ENCODE results near the gene TASL.
"Not testable (repeated sequence)": the region's sequence is repeated elsewhere in the genome, so short reads cannot be mapped to it uniquely, and the experiment has no call there.

Gene TASL

DNA sequence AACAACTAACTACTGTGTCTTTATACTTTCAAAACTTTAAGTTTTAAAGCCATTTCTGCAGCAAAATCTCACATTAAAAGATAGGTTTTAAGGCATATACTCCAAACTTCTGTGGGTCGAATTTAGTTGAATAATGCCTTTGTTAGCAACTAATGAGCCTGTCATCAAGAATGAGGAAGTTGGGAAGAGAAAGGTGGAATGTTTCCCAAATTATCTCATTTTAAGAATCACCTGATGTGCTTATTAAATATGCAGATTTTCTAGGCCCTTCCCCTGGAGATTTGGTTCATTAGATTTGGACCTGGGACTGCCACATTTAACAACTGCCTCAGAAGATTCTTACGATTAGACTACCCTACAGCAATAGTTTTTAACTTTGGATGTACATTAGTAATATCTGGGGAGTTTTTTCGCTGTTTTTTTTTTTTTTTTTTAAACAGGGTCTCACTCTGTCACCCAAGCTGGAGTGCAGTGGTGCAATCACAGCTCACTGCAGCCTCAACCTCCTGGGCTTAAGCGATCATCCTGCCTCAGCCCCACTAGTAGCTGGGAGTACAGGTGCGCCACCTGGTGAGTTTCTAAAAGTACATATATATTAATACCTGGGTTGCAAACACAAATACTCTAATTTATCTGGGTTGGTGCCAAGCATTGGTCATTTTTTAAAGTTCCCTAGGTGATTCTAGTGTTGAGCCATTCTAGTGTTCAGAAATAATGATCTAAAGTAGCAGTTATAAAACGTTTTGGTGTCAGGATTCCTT is 16.1 kb upstream of the TASL start:
- TF ChIP-seq GATA1 (IDR thresholded peaks at IDR 0.05; ENCODE audit: low read depth, low read length) (no peak), POLR2A (IDR thresholded peaks at IDR 0.05; ENCODE audit: low read length) (no peak)
- no peak for DNase-seq

DNA sequence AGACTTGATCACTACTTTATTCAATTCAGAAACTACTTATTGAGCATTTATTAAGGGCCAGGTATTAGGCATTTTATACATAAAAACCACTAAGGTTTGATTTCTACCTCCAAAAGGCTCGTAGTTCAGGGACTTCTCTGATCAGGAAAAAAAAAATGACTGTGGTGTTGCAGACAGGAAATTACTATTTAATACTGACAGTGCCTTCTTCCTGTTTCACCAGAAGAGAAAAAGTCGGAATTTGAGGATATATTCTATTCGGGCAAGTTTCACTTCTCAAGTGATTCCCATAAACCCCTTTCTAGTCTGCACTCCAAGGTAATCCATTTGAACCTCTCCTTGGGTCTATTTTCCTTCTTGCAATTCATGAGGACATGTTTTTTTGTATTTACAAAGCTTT is 15.3 kb upstream of the TASL start:
- no peak for TF ChIP-seq GATA1 (IDR thresholded peaks at IDR 0.05; ENCODE audit: low read depth, low read length)
- no peak for TF ChIP-seq POLR2A (IDR thresholded peaks at IDR 0.05; ENCODE audit: low read length)
- no peak for DNase-seq

DNA sequence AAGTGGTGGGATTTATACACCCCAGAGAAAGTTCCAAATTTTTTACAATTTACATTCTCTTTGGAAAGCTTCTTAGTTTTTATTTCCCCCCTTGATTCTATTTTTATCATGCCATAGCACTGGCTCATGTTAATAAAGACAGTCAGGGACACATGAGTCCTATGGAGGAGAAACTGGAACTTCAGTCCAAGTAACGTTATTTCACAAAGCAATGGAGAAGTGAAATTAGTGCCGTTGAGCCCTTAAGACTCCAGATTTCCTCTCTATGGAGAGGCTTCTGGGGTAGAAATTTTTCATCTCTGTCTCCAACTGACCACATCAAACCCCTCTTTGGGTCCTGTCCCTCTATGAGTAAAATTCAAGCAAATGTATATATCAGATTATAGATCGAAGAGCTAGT is 12.8 kb upstream of the TASL start:
- TF ChIP-seq GATA1 (IDR thresholded peaks at IDR 0.05; ENCODE audit: low read depth, low read length) (no peak), POLR2A (IDR thresholded peaks at IDR 0.05; ENCODE audit: low read length) (no peak)
- no peak for DNase-seq

DNA sequence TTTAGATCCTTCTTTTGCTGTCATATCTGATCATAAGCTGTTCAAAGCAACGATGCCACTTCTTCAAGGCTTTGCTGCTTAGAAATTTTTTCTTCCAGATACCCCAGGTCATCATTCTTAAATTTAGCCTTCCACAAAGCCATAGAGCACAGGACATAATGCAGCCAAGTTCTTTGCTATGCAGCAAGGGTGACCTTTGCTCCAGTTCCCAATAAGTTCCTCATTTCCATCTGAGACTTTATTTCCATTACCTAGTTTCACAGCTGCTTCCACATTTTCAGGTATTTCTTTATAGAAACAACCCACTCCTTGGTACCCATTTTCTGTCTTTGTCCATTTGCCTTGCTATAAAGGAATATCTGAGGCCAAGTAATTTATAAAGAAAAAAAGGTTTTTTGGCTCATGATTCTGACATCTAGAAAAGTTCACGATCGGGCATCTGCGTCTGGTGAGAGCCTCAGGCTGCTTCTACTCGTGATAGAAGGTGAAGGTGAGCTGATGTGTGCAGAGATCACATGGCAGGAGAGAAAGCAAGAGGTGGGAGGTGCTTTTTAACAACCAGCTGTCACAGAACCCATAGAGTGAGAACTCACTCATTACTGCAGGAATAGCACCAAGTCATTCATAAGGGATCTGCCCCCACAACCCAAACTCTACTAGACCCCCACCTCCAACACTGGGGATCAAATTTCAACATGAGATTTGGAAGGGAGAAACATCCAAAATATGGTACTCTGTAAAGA is 11.8 kb upstream of the TASL start:
- no peak for TF ChIP-seq GATA1 (IDR thresholded peaks at IDR 0.05; ENCODE audit: low read depth, low read length)
- TF ChIP-seq POLR2A (IDR thresholded peaks at IDR 0.05; ENCODE audit: low read length): no peak
- DNase-seq: no peak

DNA sequence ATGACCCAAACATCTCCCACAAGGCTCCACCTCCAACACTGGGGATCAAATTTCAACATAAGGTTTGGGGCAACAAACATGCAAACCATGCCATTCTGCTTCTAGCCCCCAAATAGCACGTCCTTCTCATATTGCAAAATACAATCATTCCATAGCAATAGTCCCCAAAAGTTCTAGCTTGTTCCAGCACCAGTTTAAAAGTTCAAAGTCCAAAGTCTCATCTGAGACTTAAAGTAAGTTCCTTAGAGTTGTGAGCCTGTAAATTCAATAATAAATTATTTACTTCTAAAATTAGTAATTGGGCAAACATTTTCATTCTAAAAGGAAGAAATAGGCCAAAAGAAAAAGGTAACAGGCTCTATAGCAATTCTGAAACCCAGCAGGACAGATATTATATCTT is 8.9 kb upstream of the TASL start:
- TF ChIP-seq GATA1 (IDR thresholded peaks at IDR 0.05; ENCODE audit: low read depth, low read length): no peak
- no peak for TF ChIP-seq POLR2A (IDR thresholded peaks at IDR 0.05; ENCODE audit: low read length)
- DNase-seq: no peak

DNA sequence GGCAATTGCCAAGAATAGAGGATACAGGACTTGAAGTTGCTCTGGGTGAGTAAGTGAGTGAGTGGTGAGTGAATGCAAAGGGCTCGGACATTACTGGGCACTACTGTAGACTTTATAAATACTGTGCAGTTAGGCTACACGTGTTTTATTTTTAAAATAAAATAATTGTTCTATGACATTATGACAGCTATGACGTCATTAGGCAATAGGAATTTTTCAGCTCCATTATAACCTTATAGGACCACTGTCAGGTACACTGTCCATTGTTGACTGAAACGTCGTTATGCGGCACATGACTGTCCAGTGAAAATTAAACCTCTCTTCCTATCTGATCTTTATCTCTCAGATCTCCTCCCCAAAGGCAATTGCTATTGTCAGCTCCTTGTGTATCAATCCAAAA is 5.1 kb upstream of the TASL start:
- DNase-seq: no peak
- no peak for TF ChIP-seq GATA1 (IDR thresholded peaks at IDR 0.05; ENCODE audit: low read depth, low read length)
- no peak for TF ChIP-seq POLR2A (IDR thresholded peaks at IDR 0.05; ENCODE audit: low read length)

DNA sequence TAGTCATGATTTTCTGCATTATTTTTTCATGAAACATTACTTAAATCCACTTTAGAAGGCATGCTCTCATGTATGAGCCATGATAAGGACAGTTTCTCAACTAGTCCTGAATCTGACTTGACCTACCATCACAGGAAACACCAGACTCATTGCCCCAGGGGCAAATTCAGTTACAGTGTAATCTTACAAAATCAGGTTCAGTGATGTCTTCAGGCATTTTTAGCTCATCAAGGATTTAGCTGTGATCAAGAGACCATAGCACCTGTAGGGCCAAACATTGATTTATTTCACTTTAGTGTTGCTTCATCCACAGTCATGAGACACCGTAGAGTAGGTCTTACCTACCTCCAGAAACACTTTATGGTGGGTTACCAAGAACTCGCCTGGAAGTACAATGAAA is 3.1 kb upstream of the TASL start:
- TF ChIP-seq POLR2A (IDR thresholded peaks at IDR 0.05; ENCODE audit: low read length) (no peak), GATA1 (IDR thresholded peaks at IDR 0.05; ENCODE audit: low read depth, low read length) (no peak)
- DNase-seq: no peak

DNA sequence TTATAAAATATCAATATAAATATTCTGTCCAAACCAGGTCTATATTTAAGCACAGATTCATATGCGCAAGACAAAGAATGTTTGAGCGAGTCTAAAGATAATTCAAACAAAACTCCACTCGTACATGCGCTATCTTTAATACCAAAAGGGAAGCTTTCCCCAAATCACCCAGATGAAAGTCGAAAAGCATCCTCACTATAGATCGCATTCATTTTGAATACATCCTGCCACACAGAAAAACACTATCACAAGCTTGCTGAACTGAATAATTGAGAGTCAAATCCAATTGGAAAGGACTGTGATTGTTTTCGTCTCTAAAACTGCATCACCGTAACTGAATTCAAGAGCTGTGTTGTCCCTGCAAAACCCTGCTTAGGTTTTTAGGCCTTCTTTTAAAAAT is 685 bp downstream of the TASL start:
- no peak for DNase-seq

DNA sequence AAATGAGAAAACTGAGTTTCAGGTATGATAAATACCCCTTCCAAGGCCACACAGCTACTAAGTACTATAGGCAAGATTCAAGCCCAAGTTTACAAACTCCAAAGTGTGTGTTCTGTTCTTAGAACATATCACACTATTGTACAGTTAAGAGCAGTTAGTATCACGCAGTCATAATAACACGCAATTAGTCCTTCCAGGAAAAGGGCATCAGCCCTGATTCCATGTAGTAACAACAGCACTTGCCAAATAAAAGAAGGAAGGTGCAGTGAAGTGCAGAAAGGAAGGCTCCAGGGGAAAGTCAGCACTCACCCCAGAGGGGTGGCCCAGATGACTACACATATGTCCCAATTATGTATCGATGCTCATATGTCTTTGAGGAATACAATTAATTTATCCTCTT is 4.4 kb downstream of the TASL start:
- DNase-seq: no peak
- no peak for TF ChIP-seq POLR2A (IDR thresholded peaks at IDR 0.05; ENCODE audit: low read length)
- TF ChIP-seq GATA1 (IDR thresholded peaks at IDR 0.05; ENCODE audit: low read depth, low read length): no peak

More for the DNA sequence above, 685 bp downstream of the TASL start:
- TF ChIP-seq POLR2A (IDR thresholded peaks at IDR 0.05; ENCODE audit: low read length) (no peak), GATA1 (IDR thresholded peaks at IDR 0.05; ENCODE audit: low read depth, low read length) (no peak)

DNA sequence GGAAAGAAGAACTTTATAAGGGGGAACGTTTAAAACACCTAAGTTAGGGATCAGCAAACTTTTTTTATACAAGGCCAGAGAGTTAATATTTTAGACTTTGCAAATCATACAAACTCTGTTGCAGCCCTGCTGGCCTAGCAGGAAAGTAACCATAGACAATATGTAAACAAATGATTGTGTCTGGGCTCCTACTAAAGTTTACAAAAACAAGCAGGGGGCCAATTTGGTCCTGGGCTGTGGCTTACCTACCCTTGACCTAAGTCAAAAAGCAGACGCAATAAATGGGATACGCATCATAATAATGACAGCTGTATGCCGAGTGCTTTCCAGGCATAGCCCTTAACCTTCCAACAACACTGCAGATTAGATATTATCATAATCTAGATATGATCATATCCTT is 4.9 kb downstream of the TASL start:
- DNase-seq: no peak
- no peak for TF ChIP-seq POLR2A (IDR thresholded peaks at IDR 0.05; ENCODE audit: low read length)
- no peak for TF ChIP-seq GATA1 (IDR thresholded peaks at IDR 0.05; ENCODE audit: low read depth, low read length)

DNA sequence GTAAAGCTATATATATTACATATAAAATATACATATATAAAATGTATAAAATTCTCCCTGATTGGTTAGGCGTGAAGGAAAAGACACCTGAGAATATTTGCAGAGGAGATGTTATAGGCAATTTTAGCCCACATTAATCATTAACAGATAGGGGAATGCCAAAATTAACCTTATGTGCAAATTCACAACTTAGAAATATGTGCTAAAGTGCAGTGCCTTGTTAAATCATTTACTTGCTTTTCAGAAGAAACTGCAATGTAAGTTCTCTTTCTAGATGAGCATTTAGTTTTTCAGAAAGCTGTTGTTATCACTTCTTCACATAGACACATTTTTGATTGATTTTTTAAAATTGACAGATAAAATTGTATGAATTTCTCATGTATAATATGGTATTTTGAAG is 5.6 kb downstream of the TASL start:
- TF ChIP-seq GATA1 (IDR thresholded peaks at IDR 0.05; ENCODE audit: low read depth, low read length) (no peak), POLR2A (IDR thresholded peaks at IDR 0.05; ENCODE audit: low read length) (no peak)

DNA sequence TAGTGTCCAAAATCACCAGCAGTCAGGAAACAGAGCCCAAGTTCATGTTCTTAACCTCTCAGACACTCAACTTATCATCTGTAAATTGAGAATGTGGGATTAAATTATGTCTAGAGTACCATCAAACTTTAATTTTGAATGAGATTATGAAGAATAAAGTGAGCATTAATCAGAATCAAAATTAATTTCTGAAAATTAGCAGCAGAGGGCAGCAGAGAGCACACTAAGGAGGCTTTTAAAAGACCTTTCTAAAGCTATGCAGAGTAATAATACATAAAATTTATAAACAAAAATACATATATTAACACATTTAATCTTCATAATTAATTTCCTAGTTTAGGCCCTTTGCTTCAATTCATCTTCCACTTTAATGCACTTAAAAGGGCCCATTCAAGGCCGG is 7.1 kb downstream of the TASL start:
- peak; percentile 1 to 42 for DNase-seq
- TF ChIP-seq GATA1 (IDR thresholded peaks at IDR 0.05; ENCODE audit: low read depth, low read length) (no peak), POLR2A (IDR thresholded peaks at IDR 0.05; ENCODE audit: low read length) (no peak)

More for the DNA sequence above, 5.6 kb downstream of the TASL start:
- no peak for DNase-seq

DNA sequence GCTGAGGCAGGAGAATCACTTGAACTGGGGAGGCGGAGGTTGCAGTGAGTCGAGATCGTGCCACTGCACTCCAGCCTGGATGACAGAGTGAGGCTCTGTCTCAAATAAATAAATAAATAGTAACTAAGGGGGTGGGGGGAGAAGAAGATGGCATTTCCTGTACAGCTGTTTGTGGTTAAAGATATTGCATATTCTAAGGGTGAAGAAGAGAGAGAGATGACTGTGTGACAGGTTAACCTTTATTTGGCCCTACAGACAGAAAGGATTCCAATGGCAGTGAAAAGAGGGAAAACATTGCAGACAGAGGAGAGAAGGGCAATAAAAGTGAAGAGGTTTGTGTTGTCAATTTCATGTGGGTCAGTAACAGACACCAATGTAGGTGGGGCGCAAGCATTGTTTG is 9.4 kb downstream of the TASL start:
- TF ChIP-seq GATA1 (IDR thresholded peaks at IDR 0.05; ENCODE audit: low read depth, low read length) (no peak), POLR2A (IDR thresholded peaks at IDR 0.05; ENCODE audit: low read length) (no peak)
- DNase-seq: no peak

DNA sequence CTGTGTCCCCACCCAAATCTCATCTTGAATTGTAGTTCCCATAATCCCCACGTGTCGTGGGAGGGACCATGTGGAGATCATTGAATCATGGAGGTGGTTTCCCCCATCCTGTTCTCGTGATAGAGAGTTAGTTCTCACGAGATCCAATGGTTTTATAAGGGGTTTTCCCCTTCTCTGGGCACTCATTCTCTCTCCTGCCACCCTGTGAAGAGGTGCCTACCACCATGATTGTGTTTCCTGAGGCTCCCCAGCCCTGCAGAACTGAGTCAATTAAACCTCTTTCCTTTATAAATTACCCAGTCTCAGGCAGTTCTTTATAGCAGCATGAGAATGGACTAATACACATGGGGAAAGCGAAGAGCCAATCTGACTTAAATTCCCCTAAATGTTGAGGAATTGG is 14.5 kb downstream of the TASL start:
- not testable (repeated sequence) for DNase-seq

DNA sequence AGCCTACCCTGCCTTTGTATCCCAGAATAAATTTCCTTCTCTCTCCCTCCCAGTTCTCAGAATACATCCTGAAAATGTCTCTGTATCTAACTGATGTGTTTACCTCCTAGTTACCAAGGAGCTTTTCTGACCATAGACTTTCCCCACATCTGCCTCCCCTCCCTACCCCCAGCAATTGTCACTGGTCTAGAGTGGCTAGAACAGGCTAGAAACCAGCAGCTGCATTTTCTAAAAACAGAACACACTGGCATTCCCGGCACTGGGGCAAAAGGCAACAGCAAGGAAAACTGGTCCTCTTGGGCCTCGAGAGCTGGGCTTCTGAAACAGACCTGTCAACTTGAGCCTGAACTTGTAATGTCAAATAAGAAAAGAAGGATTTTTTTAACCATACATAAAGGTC is 16.4 kb downstream of the TASL start:
- TF ChIP-seq POLR2A (IDR thresholded peaks at IDR 0.05; ENCODE audit: low read length): no peak
- TF ChIP-seq GATA1 (IDR thresholded peaks at IDR 0.05; ENCODE audit: low read depth, low read length): no peak
- DNase-seq: no peak

All from erythroblast (primary cell).